Left lung (tissue), 10 donors: ENCODE results near the gene DENND2D. TPM values are rescaled to one million over a fixed set of nuclear protein-coding genes. Genes with fewer than 3 reads are reported as not detected.

Experiments
- ATAC-seq: fragments of 200-7000 bp; cut with Tn5 transposase; one replicate; pipeline ENCODE4 v1.9.1; 2020; ENCODE audit warnings: moderate library complexity
- DNase-seq, 4 donors: peaks; one replicate each; pipeline ENCODE4 v3.0.0-alpha.2; 2013 to 2020
- H3K27ac ChIP-seq, 2 donors: fragments of 200-600 bp; sonication (generic) in 1 of 2; one replicate each; pipeline versions ENCODE4 v1.5.0 to v1.8.0; 2020 to 2021
- H3K27me3 ChIP-seq, 2 donors: fragments of 200-600 bp; sonication (generic) in 1 of 2; one replicate each; pipeline versions ENCODE4 v1.5.0 to v1.8.0; 2020 to 2021
- H3K36me3 ChIP-seq, 2 donors: fragments of 200-600 bp; sonication (generic) in 1 of 2; one replicate each; pipeline versions ENCODE4 v1.5.0 to v1.8.0; 2020 to 2021
- H3K4me1 ChIP-seq, 2 donors: fragments of 200-600 bp; one replicate each; pipeline ENCODE4 v1.8.0; 2021
- H3K4me3 ChIP-seq, 2 donors: fragments of 200-600 bp; sonication (generic) in 1 of 2; one replicate each; pipeline versions ENCODE4 v1.5.0 to v1.8.0; 2020 to 2021; ENCODE audit warnings: mild to moderate bottlenecking in 1 of 2
- H3K9me3 ChIP-seq, 2 donors: fragments of 200-600 bp; sonication (generic) in 1 of 2; one replicate each; pipeline versions ENCODE4 v1.5.0 to v1.8.0; 2020 to 2021
- intact Hi-C, 2 donors: fragments of 100-400 bp; cut with DNase I; formaldehyde crosslinking; loops; one replicate each; pipeline versions ENCODE4 v1.11.2 to v1.14.2; 2022
- polyA plus RNA-seq, 6 donors: library from polyadenylated mRNA; unstranded; fragments of 120-200 nt; gene quantifications; one replicate each; pipeline ENCODE4 v1.2.1, GENCODE V29; 2013; ENCODE audit not compliant: insufficient read length in 6 of 6
- total RNA-seq, 2 donors: library from RNA; stranded (reverse); fragmentation: NEBNext Ultra II Directional; extraction: Animal tissue kit (Norgen Biotek cat#: 25700); gene quantifications; one replicate each; pipeline ENCODE4 v1.2.1, GENCODE V29; 2021
- TF ChIP-seq, protein P1 (sequence below), 2 donors: fragments of 200-600 bp; sonication (generic) in 1 of 2; IDR thresholded peaks; one replicate each; pipeline versions ENCODE4 v1.5.0 to v1.8.0; 2021; ENCODE audit warnings: antibody characterized with exemption in 2 of 2
- donor health status: DM: no; HTN: yes; CAD: no.
- donor health status: DM: no; HTN: no; CAD: no.

DENND2D gene
- total and polyA plus RNA-seq, 8 donors, result 19.5 to 78.8 (median 25.5) TPM

DNA sequence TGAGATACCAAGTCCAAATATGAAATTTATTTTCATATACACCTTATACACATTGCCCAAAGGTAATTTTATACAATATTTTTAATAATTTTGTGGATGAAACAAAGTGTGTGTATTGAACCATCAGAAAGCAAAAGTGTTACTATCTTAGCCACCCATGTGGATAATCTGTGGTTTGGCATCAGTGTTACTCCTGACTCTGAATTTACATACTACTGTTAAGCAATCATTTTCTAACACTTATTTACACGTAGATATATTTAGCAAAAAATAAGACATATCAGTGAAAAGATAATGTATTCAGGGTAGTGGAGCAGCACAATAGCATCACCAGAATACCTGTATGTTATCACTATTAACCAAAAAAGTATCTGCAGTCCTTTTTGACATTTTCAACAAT lies 23.8 kb downstream of the DENND2D start:
- ATAC-seq (no peak), DNase-seq (no peak)
- Histone ChIP-seq H3K4me1 (no peaks in the 10 kb centered on the region), H3K9me3 (no peaks in the 10 kb centered on the region), H3K4me3 (no peak overlapping the region), H3K36me3 (peaks cover 0 to 70% of the 10 kb centered on the region in 2 donors), H3K27ac (no peak overlapping the region), H3K27me3 (no peaks in the 10 kb centered on the region)
- intact Hi-C loops, result no loop called here
- TF ChIP-seq, protein P1, sequence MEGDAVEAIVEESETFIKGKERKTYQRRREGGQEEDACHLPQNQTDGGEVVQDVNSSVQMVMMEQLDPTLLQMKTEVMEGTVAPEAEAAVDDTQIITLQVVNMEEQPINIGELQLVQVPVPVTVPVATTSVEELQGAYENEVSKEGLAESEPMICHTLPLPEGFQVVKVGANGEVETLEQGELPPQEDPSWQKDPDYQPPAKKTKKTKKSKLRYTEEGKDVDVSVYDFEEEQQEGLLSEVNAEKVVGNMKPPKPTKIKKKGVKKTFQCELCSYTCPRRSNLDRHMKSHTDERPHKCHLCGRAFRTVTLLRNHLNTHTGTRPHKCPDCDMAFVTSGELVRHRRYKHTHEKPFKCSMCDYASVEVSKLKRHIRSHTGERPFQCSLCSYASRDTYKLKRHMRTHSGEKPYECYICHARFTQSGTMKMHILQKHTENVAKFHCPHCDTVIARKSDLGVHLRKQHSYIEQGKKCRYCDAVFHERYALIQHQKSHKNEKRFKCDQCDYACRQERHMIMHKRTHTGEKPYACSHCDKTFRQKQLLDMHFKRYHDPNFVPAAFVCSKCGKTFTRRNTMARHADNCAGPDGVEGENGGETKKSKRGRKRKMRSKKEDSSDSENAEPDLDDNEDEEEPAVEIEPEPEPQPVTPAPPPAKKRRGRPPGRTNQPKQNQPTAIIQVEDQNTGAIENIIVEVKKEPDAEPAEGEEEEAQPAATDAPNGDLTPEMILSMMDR (IDR thresholded peaks at IDR 0.05), result no peak

DNA sequence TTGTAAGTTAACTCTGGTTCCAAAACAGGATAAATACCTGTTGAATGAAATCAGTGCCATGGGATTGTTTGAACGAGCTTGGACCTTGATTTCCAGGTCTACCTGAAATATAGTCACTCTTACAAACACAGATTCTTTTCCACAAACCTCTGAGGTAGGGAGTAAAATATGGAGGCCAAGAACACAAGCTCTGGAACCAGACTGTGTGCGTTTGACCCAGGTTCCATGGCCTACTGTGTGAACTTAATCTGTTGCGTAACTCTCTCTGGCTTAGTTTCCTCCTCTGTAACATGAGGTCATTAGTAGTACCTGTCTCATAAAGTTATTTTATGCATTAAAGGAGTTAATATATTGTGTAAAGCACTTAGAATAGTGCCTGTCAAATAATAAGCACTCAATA lies 25.1 kb downstream of the DENND2D start:
- Histone ChIP-seq H3K9me3 (no peaks in the 10 kb centered on the region), H3K4me3 (no peak overlapping the region), H3K36me3 (peaks cover 0 to 79% of the 10 kb centered on the region in 2 donors), H3K4me1 (no peaks in the 10 kb centered on the region), H3K27me3 (no peaks in the 10 kb centered on the region), H3K27ac (no peak overlapping the region)
- DNase-seq (no peak), ATAC-seq (no peak)
- intact Hi-C loops, result no loop called here
- TF ChIP-seq, protein P1 (IDR thresholded peaks at IDR 0.05), result no peak

DNA sequence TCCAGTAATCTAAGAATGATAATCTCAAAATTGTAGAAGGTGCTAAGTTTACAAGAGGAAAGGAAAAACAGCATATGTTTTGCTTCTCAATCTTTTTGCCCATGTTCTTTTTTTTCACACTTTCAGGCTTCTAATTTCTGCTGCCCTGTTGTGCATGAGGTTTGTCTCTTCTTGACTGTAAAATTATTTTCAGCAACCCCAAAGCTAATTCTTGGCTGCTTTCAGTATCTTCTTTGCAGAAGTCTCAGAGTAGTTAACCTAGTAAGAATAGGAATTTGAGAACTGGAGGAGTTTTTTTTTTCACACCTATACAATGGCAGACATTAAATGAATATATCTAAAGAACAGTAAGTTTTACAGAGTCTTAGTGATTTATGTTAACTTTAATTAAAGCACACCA lies 26.4 kb downstream of the DENND2D start:
- peaks cover 0 to 80% of the 10 kb centered on the region in 2 donors for H3K36me3 ChIP-seq
- H3K9me3 ChIP-seq, result no peaks in the 10 kb centered on the region
- H3K27ac ChIP-seq, result no peak overlapping the region
- no peaks in the 10 kb centered on the region for H3K4me1 ChIP-seq
- no peak for DNase-seq
- no peak overlapping the region for H3K4me3 ChIP-seq
- TF ChIP-seq, protein P1 (IDR thresholded peaks at IDR 0.05), result no peak
- H3K27me3 ChIP-seq, result no peaks in the 10 kb centered on the region
- intact Hi-C loops, result no loop called here
- ATAC-seq, result no peak

DNA sequence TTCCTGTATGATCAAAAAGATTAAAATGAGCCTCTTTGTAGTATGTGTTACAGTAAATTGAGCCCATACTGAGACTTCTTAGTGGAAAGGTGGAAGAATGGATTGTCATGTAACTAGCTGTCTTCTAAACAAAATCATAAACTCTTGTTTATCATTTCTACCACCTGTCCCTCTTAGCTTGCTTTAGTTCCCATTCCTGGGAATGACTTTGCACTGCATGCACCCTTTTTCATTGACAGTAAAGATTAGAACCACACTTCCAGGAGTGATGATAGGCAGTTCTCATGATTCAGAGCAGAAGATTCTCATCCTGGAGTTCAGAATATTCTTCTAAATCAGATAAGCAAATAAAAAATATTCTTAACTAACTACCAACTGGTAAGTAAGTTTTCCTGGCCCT lies 28.0 kb downstream of the DENND2D start:
- no peak for ATAC-seq
- intact Hi-C loops, result no loop called here
- Histone ChIP-seq H3K36me3 (peaks cover 0 to 77% of the 10 kb centered on the region in 2 donors), H3K27me3 (no peaks in the 10 kb centered on the region), H3K27ac (no peak overlapping the region), H3K9me3 (no peaks in the 10 kb centered on the region), H3K4me3 (no peak overlapping the region), H3K4me1 (no peaks in the 10 kb centered on the region)
- no peak for DNase-seq
- TF ChIP-seq, protein P1 (IDR thresholded peaks at IDR 0.05), result no peak

DNA sequence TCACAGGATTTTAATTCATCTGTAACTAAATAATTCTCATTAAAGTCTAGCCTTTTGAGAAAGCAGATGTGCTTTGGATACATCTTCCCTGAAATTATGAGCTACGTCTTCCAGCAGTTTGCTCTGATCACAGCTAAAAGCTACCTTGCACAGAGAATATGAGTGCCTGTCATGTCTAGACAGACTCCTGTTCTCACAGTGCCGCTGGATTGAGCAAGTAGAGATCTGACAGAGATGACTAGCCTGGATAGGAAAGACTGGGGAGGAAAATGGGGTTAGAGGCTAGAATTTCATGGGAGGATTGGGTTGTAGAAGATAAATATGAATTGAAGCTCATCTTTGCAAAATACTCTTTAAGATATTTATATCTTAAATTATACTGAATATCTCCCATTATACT lies 36.3 kb downstream of the DENND2D start:
- H3K4me3 ChIP-seq, result no peak overlapping the region
- DNase-seq (no peak), ATAC-seq (no peak)
- intact Hi-C loops, result no loop called here
- peaks cover 0 to 11% of the 10 kb centered on the region in 2 donors for H3K4me1 ChIP-seq
- TF ChIP-seq, protein P1 (IDR thresholded peaks at IDR 0.05), result no peak
- no peaks in the 10 kb centered on the region for H3K9me3 ChIP-seq
- H3K36me3 ChIP-seq, result peaks cover 0 to 76% of the 10 kb centered on the region in 2 donors
- no peaks in the 10 kb centered on the region for H3K27me3 ChIP-seq
- H3K27ac ChIP-seq, result no peak overlapping the region
